PFSK-1 (cell line): ENCODE data around the gene NLRP8.

Experiments used
- FOXP2 ChIP-seq: optimal IDR thresholded peaks from 2 replicates; pipeline ENCODE3; 2011; ENCODE audit warnings: borderline replicate concordance, control low read depth, inconsistent platforms; ENCODE audit not compliant: insufficient read depth; ENCODE audit errors: extremely low read length, extremely low read depth
- POLR2AphosphoS5 ChIP-seq: IDR thresholded peaks from 2 replicates; pipeline ENCODE4 v1.6.1; 2012; ENCODE audit warnings: low read depth, mild to moderate bottlenecking, control low read depth, low read length, moderate library complexity
- REST ChIP-seq, 2 experiments: IDR thresholded peaks; 2 replicates each; pipeline versions ENCODE4 v1.6.1 to v1.8.0; 2011 to 2012; ENCODE audit warnings: low read depth in 2 of 2, low read length in 2 of 2, control low read depth in 1 of 2, inconsistent platforms in 1 of 2, mild to moderate bottlenecking in 1 of 2, moderate library complexity in 1 of 2; ENCODE audit not compliant: insufficient read depth in 1 of 2
- SIN3A ChIP-seq: IDR thresholded peaks from 2 replicates; pipeline ENCODE4 v1.6.1; 2012; ENCODE audit warnings: mild to moderate bottlenecking, low read length, moderate library complexity, borderline replicate concordance; ENCODE audit not compliant: insufficient read depth
- TAF1 ChIP-seq: IDR thresholded peaks from 2 replicates; pipeline ENCODE4 v1.6.1; 2012; ENCODE audit warnings: low read length, control low read depth, borderline replicate concordance; ENCODE audit not compliant: insufficient read depth

Gene NLRP8

GRCh38 chr19:56015756-56016155 is 68.1 kb downstream of the NLRP8 start:
- peak; percentile 75 to 94 for TF ChIP-seq REST (IDR thresholded peaks at IDR 0.05; ENCODE audit: insufficient read depth in 1 of 2, low read depth in 2 of 2, low read length in 2 of 2)
- TF ChIP-seq POLR2AphosphoS5: no peak

- TF ChIP-seq REST (IDR thresholded peaks at IDR 0.05; ENCODE audit: insufficient read depth in 1 of 2, low read depth in 2 of 2, low read length in 2 of 2): peak in 1 of 2 experiments; percentile 73; a peak in 2 of 4 replicates
These were observed 71.7 kb downstream of the NLRP8 start for GRCh38 chr19:56019325-56019724.

GRCh38 chr19:56020355-56020975 is 72.8 kb downstream of the NLRP8 start:
- 0 out of 4 replicates have a peak, but pooled peaks of 1 of the 2 experiments have one; percentile 65 for TF ChIP-seq REST (IDR thresholded peaks at IDR 0.05; ENCODE audit: insufficient read depth in 1 of 2, low read depth in 2 of 2, low read length in 2 of 2)

- TF ChIP-seq FOXP2 (no peak), TAF1 (no peak), POLR2AphosphoS5 (no peak), REST (IDR thresholded peaks at IDR 0.05; ENCODE audit: insufficient read depth in 1 of 2, low read depth in 2 of 2, low read length in 2 of 2) (no peak), SIN3A (no peak)
These were observed 79.1 kb downstream of the NLRP8 start for GRCh38 chr19:56026769-56027168.
